Cerebellar nuclear complex (tissue), 1 donor: ENCODE results near the gene TPK1.

Experiments used
- DNase-seq, 2 experiments: peaks; one replicate each; lab custom pipeline; 2025; lab: John Stamatoyannopoulos, UW

Gene TPK1

GRCh38 chr7:144835652-144836544 lies at the start of gene TPK1:
TPK1 (minus strand) TSS chr7:144836053; CDS start chr7:144835602, 451 bp downstream.
- DNase-seq, result peak in 1 of 2 experiments; percentile 39

- DNase-seq, result no peak
Measured at GRCh38 chr7:144885478-144885877, 49.6 kb upstream of the TPK1 start.

- DNase-seq, result no peak
Measured at GRCh38 chr7:144884896-144885295, 49.0 kb upstream of the TPK1 start.

GRCh38 chr7:144873316-144873845 lies 37.5 kb upstream of the TPK1 start:
- DNase-seq, result no peak

- no peak for DNase-seq
Measured at GRCh38 chr7:144869082-144869481, 33.2 kb upstream of the TPK1 start.

- no peak for DNase-seq
Measured at GRCh38 chr7:144866189-144866588, 30.3 kb upstream of the TPK1 start.

- DNase-seq, result no peak
Measured at GRCh38 chr7:144863320-144863647, 27.4 kb upstream of the TPK1 start.

GRCh38 chr7:144862612-144863319 lies 26.9 kb upstream of the TPK1 start:
- no peak for DNase-seq

- no peak for DNase-seq
Measured at GRCh38 chr7:144859739-144860138, 23.9 kb upstream of the TPK1 start.

- DNase-seq, result no peak
Measured at GRCh38 chr7:144857463-144857862, 21.6 kb upstream of the TPK1 start.

- no peak for DNase-seq
Measured at GRCh38 chr7:144854839-144855424, 19.1 kb upstream of the TPK1 start.

- no peak for DNase-seq
Measured at GRCh38 chr7:144853542-144853941, 17.7 kb upstream of the TPK1 start.

- no peak for DNase-seq
Measured at GRCh38 chr7:144848078-144848477, 12.2 kb upstream of the TPK1 start.

GRCh38 chr7:144842377-144842851 lies 6.6 kb upstream of the TPK1 start:
- no peak for DNase-seq

- DNase-seq, result no peak
Measured at GRCh38 chr7:144836545-144836842, 641 bp upstream of the TPK1 start.

- DNase-seq, result peak in 1 of 2 experiments; percentile 74
Measured at GRCh38 chr7:144835155-144835611, 670 bp downstream of the TPK1 start.

GRCh38 chr7:144834641-144835144 lies 1.2 kb downstream of the TPK1 start:
- no peak for DNase-seq

- no peak for DNase-seq
Measured at GRCh38 chr7:144830811-144831210, 5.0 kb downstream of the TPK1 start.

GRCh38 chr7:144830024-144830785 lies 5.6 kb downstream of the TPK1 start:
- DNase-seq, result no peak

- DNase-seq, result no peak
Measured at GRCh38 chr7:144827621-144828020, 8.2 kb downstream of the TPK1 start.

GRCh38 chr7:144826208-144826607 lies 9.6 kb downstream of the TPK1 start:
- DNase-seq, result no peak

GRCh38 chr7:144824360-144824759 lies 11.5 kb downstream of the TPK1 start:
- no peak for DNase-seq
